HCT116 (cell line): ENCODE measurements around the gene ADGRG6. TPM values are rescaled to one million over a fixed set of nuclear protein-coding genes. Genes with fewer than 3 reads are reported as not detected.

Experiments used
- ATAC-seq: fragments of 200-7000 bp; cut with Tn5 transposase; 2 replicates; pipeline ENCODE4 v1.9.1; 2020; ENCODE audit warnings: mild to moderate bottlenecking, moderate library complexity
- BruUV-seq: library from RNA; stranded (reverse); fragments of 400-500 nt; replicated peaks from 2 replicates; lab custom pipeline; 2021; lab: Mats Ljungman, UMichigan
- CTCF ChIA-PET: fragments of 300-600 bp; sonication (Branson Sonifier 250); formaldehyde crosslinking; loops from one replicate; lab custom pipeline; 2021; ENCODE audit warnings: antibody characterized with exemption; lab: Charles Lee
- POLR2A ChIA-PET: fragments of 300-600, 350-600 bp; sonication (Branson Sonifier 250); formaldehyde crosslinking; loops from one replicate; lab custom pipeline; 2021; ENCODE audit warnings: antibody characterized with exemption; lab: Charles Lee
- RAD21 ChIA-PET, 2 experiments: fragments of 300-600 bp; sonication (Branson Sonifier 250); formaldehyde crosslinking; loops; one replicate each; lab custom pipeline; 2023; ENCODE audit warnings: low total read pairs in 2 of 2; ENCODE audit not compliant: uncharacterized antibody in 2 of 2, unreplicated experiment in 2 of 2, low non-redundant PET in 1 of 2; lab: Charles Lee
- DNase-seq: peaks from one replicate; pipeline ENCODE4 v3.0.0-alpha.2; 2010; ENCODE audit warnings: low read depth, low spot score
- H2AFZ ChIP-seq: fragments of 200-600 bp; shearing (Covaris generic), sonication (generic); 2 replicates; pipeline ENCODE4 v1.6.1; 2017; ENCODE audit warnings: low read depth, mixed run types, mixed read lengths, antibody characterized with exemption, low read length; ENCODE audit not compliant: poor library complexity, severe bottlenecking
- H3K27ac ChIP-seq: 2 replicates; pipeline ENCODE4 v1.5.1; 2012; ENCODE audit warnings: low read depth, low read length
- H3K27me3 ChIP-seq: fragments of 200-600 bp; sonication (generic); 2 replicates; pipeline ENCODE4 v1.6.1; 2016; ENCODE audit warnings: mixed run types, low read length, mixed read lengths; ENCODE audit not compliant: insufficient read depth
- H3K36me3 ChIP-seq, 2 experiments: fragments of 200-500 bp in 1 of 2; fragments of 200-600 bp in 1 of 2; sonication (Bioruptor generic) in 1 of 2; sonication (generic) in 1 of 2; 2 replicates each; pipeline versions ENCODE4 v1.5.1 to v1.6.1; 2014 to 2016; ENCODE audit warnings: low read length in 2 of 2, inconsistent platforms in 1 of 2, mixed read lengths in 1 of 2, mixed run types in 1 of 2; ENCODE audit not compliant: insufficient read depth in 2 of 2, control insufficient read depth in 1 of 2
- H3K4me1 ChIP-seq, 2 experiments: fragments of 200-600 bp in 1 of 2; sonication (generic) in 1 of 2; 2 replicates each; pipeline versions ENCODE4 v1.5.1 to v1.6.1; 2012 to 2017; ENCODE audit warnings: low read length in 2 of 2, inconsistent platforms in 1 of 2, mild to moderate bottlenecking in 1 of 2, mixed read lengths in 1 of 2, mixed run types in 1 of 2, moderate library complexity in 1 of 2; ENCODE audit not compliant: insufficient read depth in 2 of 2, control insufficient read depth in 1 of 2
- H3K4me2 ChIP-seq: fragments of 200-600 bp; sonication (generic); 2 replicates; pipeline ENCODE4 v1.6.1; 2017; ENCODE audit warnings: mixed run types, low read length, mixed read lengths
- H3K4me3 ChIP-seq, 2 experiments: fragments of 200-600 bp in 1 of 2; sonication (generic) in 1 of 2; replicated peaks in 1 of 2; 2 replicates each; pipeline ENCODE4 v1.5.1; 2011 to 2016; ENCODE audit warnings: low read length in 2 of 2, control low read depth in 1 of 2, low read depth in 1 of 2, mild to moderate bottlenecking in 1 of 2, mixed read lengths in 1 of 2, mixed run types in 1 of 2
- H3K79me2 ChIP-seq: fragments of 200-600 bp; sonication (generic); 2 replicates; pipeline ENCODE4 v1.6.1; 2017; ENCODE audit warnings: mild to moderate bottlenecking, mixed run types, low read length, moderate library complexity, mixed read lengths; ENCODE audit not compliant: insufficient read depth
- H3K9ac ChIP-seq: fragments of 200-600 bp; sonication (generic); 2 replicates; pipeline ENCODE4 v1.6.1; 2016; ENCODE audit warnings: low read length, mixed read lengths
- H3K9me2 ChIP-seq: fragments of 200-600 bp; sonication (generic), shearing (Covaris generic); 2 replicates; pipeline ENCODE4 v1.6.1; 2017; ENCODE audit warnings: mixed run types, mild to moderate bottlenecking, moderate library complexity; ENCODE audit not compliant: insufficient read depth
- H3K9me3 ChIP-seq, 2 experiments: fragments of 200-500 bp in 1 of 2; fragments of 200-600 bp in 1 of 2; sonication (Bioruptor generic) in 1 of 2; sonication (generic) in 1 of 2; 2 replicates each; pipeline ENCODE4 v1.6.1; 2014 to 2017; ENCODE audit warnings: low read length in 2 of 2, mixed read lengths in 2 of 2, inconsistent platforms in 1 of 2, low read depth in 1 of 2, mild to moderate bottlenecking in 1 of 2, mixed run types in 1 of 2, moderate library complexity in 1 of 2; ENCODE audit not compliant: control insufficient read depth in 1 of 2, insufficient read depth in 1 of 2
- H4K20me1 ChIP-seq: fragments of 200-600 bp; sonication (generic), shearing (Covaris generic); 2 replicates; pipeline ENCODE4 v1.6.1; 2017; ENCODE audit warnings: mixed run types, mild to moderate bottlenecking, moderate library complexity; ENCODE audit not compliant: insufficient read depth
- CBX3 ChIP-seq: IDR thresholded peaks from 2 replicates; pipeline ENCODE4 v1.6.1; 2012; ENCODE audit warnings: low read depth
- CTCF ChIP-seq, 3 experiments: fragments of 200-600 bp in 1 of 3; sonication (generic) in 1 of 3; IDR thresholded peaks in 2 of 3; conservative IDR thresholded peaks in 1 of 3; 2 replicates each; pipeline ENCODE4 v1.5.1; 2012 to 2017; ENCODE audit warnings: low read depth in 2 of 3, low read length in 2 of 3, antibody characterized with exemption in 1 of 3, borderline replicate concordance in 1 of 3, control low read depth in 1 of 3, mild to moderate bottlenecking in 1 of 3, mixed read lengths in 1 of 3, mixed run types in 1 of 3, moderate library complexity in 1 of 3; ENCODE audit not compliant: insufficient read depth in 1 of 3
- EGR1 ChIP-seq: IDR thresholded peaks from 2 replicates; pipeline ENCODE4 v1.6.1; 2012; ENCODE audit warnings: low read depth
- EZH2phosphoT487 ChIP-seq: fragments of 200-600 bp; IDR thresholded peaks from 2 replicates; pipeline ENCODE4 v1.6.1; 2018; ENCODE audit warnings: antibody characterized with exemption, borderline replicate concordance
- FOSL1 ChIP-seq: IDR thresholded peaks from 2 replicates; pipeline ENCODE4 v1.6.1; 2012; ENCODE audit warnings: low read depth
- JUND ChIP-seq: IDR thresholded peaks from 2 replicates; pipeline ENCODE4 v1.6.1; 2012
- MAX ChIP-seq: IDR thresholded peaks from 2 replicates; pipeline ENCODE4 v1.6.1; 2012
- POLR2A ChIP-seq: IDR thresholded peaks from 2 replicates; pipeline ENCODE4 v1.7.0; 2011; ENCODE audit warnings: borderline replicate concordance; ENCODE audit not compliant: insufficient read depth, insufficient read length; ENCODE audit errors: extremely low read depth
- POLR2AphosphoS5 ChIP-seq: IDR thresholded peaks from 2 replicates; pipeline ENCODE4 v1.6.1; 2011; ENCODE audit warnings: mild to moderate bottlenecking, low read depth, low read length, moderate library complexity
- REST ChIP-seq: IDR thresholded peaks from 2 replicates; pipeline ENCODE4 v1.6.1; 2012; ENCODE audit warnings: low read depth
- SIN3A ChIP-seq: IDR thresholded peaks from 2 replicates; pipeline ENCODE4 v1.6.1; 2012; ENCODE audit warnings: low read depth
- SP1 ChIP-seq: IDR thresholded peaks from 2 replicates; pipeline ENCODE4 v1.6.1; 2012; ENCODE audit warnings: low read depth
- SRF ChIP-seq: IDR thresholded peaks from 2 replicates; pipeline ENCODE4 v1.6.1; 2012; ENCODE audit warnings: low read depth
- YY1 ChIP-seq: IDR thresholded peaks from 2 replicates; pipeline ENCODE4 v1.6.1; 2011; ENCODE audit warnings: low read length, low read depth, moderate library complexity, mild to moderate bottlenecking; ENCODE audit not compliant: insufficient replicate concordance; ENCODE audit errors: extremely low read depth
- ZBTB33 ChIP-seq: IDR thresholded peaks from 2 replicates; pipeline ENCODE4 v1.6.1; 2011; ENCODE audit warnings: mild to moderate bottlenecking, low read length, moderate library complexity; ENCODE audit not compliant: insufficient replicate concordance; ENCODE audit errors: extremely low read depth
- ZFX ChIP-seq: fragments of 450-650 bp; IDR thresholded peaks from 2 replicates; pipeline ENCODE4 v1.6.1; 2017
- ZNF274 ChIP-seq: fragments of 200-500 bp; sonication (Bioruptor generic); IDR thresholded peaks from 2 replicates; pipeline ENCODE4 v1.6.1; 2014; ENCODE audit warnings: mild to moderate bottlenecking, low read depth, low read length, inconsistent platforms
- intact Hi-C: fragments of 100-400 bp; cut with micrococcal nuclease; formaldehyde crosslinking; loops from 2 replicates; pipeline ENCODE4 v1.10.0; 2022
- total RNA-seq: library from RNA; stranded (reverse); gene quantifications from one replicate; pipeline ENCODE4 v1.2.1, GENCODE V29; 2021; ENCODE audit not compliant: unreplicated experiment

The ADGRG6 gene
- total RNA-seq, 1 experiment from 2014 or later, result 67.9 TPM

- intact Hi-C loops, result no loop called here
- ChIA-PET RAD21 (no interaction called here), POLR2A (no interaction called here), CTCF (no interaction called here)
- H3K27ac ChIP-seq, result no peak overlapping the region
- peaks cover 4 to 9% of the 10 kb centered on the region in 2 experiments; a peak in 1 of 4 replicates for H3K36me3 ChIP-seq
- DNase-seq (no peak), ATAC-seq (no peak)
- H3K9ac ChIP-seq, result no peak overlapping the region
- TF ChIP-seq POLR2A (no peak), YY1 (no peak), EZH2phosphoT487 (no peak), EGR1 (no peak), SRF (no peak), REST (no peak), MAX (no peak), ZFX (no peak), JUND (no peak), SP1 (no peak), FOSL1 (no peak), ZBTB33 (no peak), CBX3 (no peak), SIN3A (no peak), ZNF274 (no peak), POLR2AphosphoS5 (no peak), CTCF (IDR thresholded peaks at IDR 0.05 in 2 of 3, conservative IDR thresholded peaks at IDR 0.05 in 1 of 3; ENCODE audit: borderline replicate concordance in 1 of 3, insufficient read depth in 1 of 3, low read depth in 2 of 3, low read length in 2 of 3) (no peak)
- no peaks in the 10 kb centered on the region for H3K9me3 ChIP-seq
- H2AFZ ChIP-seq, result no peak overlapping the region
- BruUV-seq, result no TSS peak
- H3K4me2 ChIP-seq, result no peak overlapping the region
- H3K9me2 ChIP-seq, result no peaks in the 10 kb centered on the region
- H3K27me3 ChIP-seq, result no peaks in the 10 kb centered on the region
- H3K79me2 ChIP-seq, result no peaks in the 10 kb centered on the region
- H3K4me3 ChIP-seq, result no peak overlapping the region
- no peaks in the 10 kb centered on the region for H4K20me1 ChIP-seq
- H3K4me1 ChIP-seq, result no peaks in the 10 kb centered on the region
Measured at GRCh38 chr6:142444376-142444775, 142.6 kb downstream of the ADGRG6 start.
